ENCODE data around the gene TCEANC2.
A peak's percentile ranks its signal among the peaks of the same experiment; 100 is the strongest.

TCEANC2 gene

DNA sequence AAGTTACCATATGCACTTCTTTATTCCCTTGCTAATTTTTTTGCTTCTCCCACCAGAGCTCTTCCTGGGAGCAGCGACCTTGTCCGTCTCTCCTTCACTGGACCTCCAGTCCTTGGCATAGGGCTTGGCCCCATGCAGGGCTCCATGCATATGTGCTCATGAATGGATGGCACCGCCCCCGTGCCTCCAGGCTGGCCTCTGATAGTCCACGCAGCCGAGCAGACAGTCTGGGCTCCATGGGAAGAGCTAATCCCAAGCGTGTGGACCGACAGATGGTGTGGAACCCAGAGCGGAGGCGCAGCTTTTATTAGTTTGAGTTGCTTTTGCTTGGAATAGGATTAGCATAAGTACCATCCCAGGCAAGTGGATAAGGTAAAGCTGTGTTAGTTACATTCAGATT, 57.6 kb downstream of the TCEANC2 start:
- DNase-seq, result peak in 14 of 56 donors; percentile 6 to 50 (median 18)

DNA sequence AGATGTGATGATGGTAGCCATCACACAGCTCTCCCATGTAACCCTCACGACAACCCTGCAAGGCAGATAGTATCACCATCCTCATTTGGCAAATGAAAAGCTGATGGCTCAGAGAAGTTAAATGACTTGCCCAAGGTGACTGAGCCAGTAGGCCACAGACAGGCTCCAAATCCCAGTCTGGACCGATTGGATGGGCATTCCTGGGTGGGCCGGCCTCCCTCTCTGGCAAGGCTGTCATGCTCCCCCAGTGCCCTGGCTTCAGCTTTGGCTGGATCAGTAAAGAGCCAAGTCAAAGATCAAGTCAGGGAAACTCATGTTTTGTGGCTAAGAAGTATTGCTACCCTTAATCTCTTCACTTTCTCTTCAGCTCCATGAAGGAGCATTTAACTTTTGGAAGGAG, 58.2 kb downstream of the TCEANC2 start:
- no peak for DNase-seq

- DNase-seq, result no peak
Observed at GRCh38 chr1:54112027-54112426, 58.6 kb downstream of the TCEANC2 start.

GRCh38 chr1:54112705-54113368, 59.4 kb downstream of the TCEANC2 start:
- DNase-seq, result no peak

GRCh38 chr1:54114001-54114400, 60.6 kb downstream of the TCEANC2 start:
- DNase-seq, result no peak

GRCh38 chr1:54114955-54115354, 61.5 kb downstream of the TCEANC2 start:
- no peak for DNase-seq

DNA sequence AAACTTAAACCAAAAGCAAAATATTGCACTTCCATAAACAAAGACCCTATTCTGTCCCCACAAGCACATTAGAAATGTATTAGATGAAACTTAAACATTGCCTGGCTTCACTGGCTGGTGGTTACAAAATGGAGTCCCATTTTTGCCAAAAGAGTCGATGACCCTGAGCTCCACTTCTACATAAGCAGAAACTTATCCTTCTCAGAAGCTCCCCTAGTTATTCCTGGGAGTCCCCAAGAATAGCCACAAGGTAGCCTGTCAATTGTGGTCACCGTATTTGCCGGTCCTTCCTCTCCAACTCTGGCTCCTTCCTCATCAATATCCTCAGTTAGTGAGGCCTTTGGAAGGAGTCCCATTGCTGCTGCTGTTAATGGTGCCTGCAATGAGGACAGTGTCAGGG, 62.1 kb downstream of the TCEANC2 start:
- DNase-seq, result no peak

GRCh38 chr1:54117815-54118563, 64.6 kb downstream of the TCEANC2 start:
- peak in 30 of 56 donors; percentile 2 to 71 (median 32) for DNase-seq

GRCh38 chr1:54118704-54119103, 65.3 kb downstream of the TCEANC2 start:
- DNase-seq, result no peak

- DNase-seq, result no peak
Observed at GRCh38 chr1:54120018-54120697, 66.8 kb downstream of the TCEANC2 start.

- DNase-seq, result no peak
Observed at GRCh38 chr1:54120698-54121481, 67.5 kb downstream of the TCEANC2 start.

DNA sequence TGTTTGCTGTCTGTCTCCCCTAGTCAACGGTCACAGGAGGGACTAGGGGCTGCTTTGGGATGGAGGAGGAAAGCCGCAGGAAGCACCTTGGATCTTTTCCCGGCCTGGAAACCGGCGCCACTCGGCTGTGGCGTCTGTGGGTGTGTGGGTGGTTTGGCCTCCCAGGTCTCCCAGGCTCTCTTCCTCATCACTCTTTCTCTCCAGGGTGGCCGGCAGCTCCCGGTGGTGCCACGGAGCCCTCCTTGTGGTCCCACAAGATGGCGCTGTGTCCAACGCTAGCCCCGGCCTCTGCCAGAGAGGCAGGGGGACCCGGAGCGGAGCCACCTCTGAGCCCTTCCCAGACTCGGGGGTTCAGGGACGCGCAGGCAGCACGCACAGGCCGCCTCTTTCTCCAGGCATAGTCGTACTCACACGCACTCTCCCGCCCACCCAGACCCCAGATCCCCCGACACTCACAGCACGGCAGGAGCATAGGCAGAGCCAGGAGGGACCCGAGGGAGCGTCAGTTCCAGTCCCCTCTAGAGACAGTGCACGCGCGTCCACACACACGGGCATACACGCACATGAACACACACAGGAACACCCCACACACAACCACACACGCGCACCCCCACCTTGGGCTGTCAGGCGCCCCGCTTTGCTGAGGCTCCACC, 68.2 kb downstream of the TCEANC2 start:
- DNase-seq, result peak in 54 of 56 donors; percentile 4 to 81 (median 47)

DNA sequence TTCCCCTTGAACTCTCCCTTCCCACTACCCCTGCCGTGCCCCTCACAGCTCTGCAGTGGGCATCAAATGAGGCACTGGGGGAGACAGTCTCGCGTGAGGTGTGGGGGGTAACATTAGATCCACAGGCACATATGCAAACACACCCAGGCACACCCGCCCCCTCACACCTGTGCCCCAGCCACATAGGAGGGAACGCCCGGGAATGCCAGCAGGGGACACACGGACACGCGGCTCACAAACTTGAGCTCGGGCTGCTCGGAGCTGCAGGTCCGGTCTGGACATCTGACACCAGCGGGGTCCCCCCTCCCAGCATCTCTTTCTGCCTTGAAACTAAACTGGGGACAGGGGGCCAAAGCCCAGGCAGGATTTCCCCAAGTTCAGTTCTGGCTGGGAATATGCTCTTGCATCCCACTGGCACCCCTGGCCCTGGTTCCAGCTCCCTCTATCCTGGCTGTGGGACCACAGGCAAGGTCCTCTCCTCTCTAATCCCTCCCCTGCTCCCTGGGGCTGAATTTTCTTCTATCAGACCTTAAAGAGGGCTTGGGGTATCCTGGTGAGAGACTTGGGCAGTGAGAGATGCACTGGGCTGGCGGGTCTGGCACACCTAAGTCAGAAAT, 68.8 kb downstream of the TCEANC2 start:
- DNase-seq, result no peak

- no peak for DNase-seq
Observed at GRCh38 chr1:54122992-54123391, 69.6 kb downstream of the TCEANC2 start.

DNA sequence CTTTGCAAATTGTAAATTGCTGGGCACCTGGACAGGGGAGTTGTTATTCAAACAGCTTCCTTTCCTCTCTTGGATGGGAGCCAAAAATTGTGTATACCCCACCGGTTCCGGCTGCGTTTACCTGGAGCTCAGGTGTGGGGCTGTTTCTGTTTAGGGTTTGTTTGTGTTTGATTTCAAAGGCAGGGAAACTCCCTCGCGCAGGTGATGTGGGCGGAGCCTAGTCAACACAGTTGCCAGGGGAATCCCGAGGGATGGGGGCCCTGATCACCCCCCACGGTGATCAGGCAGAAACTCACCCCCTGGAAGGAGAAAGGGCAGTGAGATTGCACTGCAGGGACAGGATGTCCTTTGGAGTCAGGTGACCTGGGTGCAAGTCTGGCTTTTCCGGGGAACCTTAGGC, 71.1 kb downstream of the TCEANC2 start:
- DNase-seq, result no peak

GRCh38 chr1:54124906-54125305, 71.5 kb downstream of the TCEANC2 start:
- no peak for DNase-seq

- peak in 4 of 56 donors; percentile 3 to 14 (median 10) for DNase-seq
Observed at GRCh38 chr1:54125386-54126070, 72.1 kb downstream of the TCEANC2 start.

DNA sequence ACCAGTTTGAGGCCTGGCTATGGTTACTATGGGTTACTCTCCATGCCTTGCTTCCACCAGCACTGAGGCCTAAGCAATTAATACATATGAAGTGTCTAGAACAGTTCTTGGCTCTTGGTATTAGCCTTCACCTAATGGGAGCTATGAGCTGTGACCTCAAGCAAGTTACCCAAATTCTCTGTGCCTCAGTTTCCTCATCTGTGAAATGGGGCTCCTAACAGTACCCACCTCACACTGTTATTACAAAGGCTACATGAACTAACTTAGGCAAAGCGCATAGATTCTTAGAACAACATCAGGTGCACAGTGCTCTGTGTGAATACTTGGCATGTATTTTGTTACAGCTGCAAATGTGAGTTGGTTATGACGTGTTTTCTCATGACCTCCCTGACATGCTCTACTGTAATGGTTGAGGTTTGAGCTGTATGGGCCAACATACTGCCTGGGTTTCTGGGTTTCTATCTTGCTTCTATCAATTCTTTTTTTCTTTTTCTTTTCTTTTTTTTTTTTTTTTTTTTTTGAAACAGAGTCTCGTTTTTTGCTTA, 72.9 kb downstream of the TCEANC2 start:
- DNase-seq, result no peak

GRCh38 chr1:54127594-54128300, 74.3 kb downstream of the TCEANC2 start:
- DNase-seq, result no peak
